Thoracic aorta (tissue), 2 donors: ENCODE measurements around the gene ACYP1. TPM values are rescaled to one million over a fixed set of nuclear protein-coding genes. Genes with fewer than 3 reads are reported as not detected.

Source experiments
- ATAC-seq: fragments of 150-250 bp; one replicate; pipeline ENCODE4 v1.8.0; 2017; ENCODE audit warnings: low read depth; ENCODE audit not compliant: insufficient number of reproducible peaks, low FRiP score
- DNase-seq: peaks from one replicate; pipeline ENCODE4 v3.0.0-alpha.2; 2020; ENCODE audit warnings: low spot score
- H3K27ac ChIP-seq, 2 donors: fragments of 200-600 bp; sonication (generic); 1 replicate in 1 of 2; 2 replicates in 1 of 2; pipeline ENCODE4 v1.5.1; 2016; ENCODE audit warnings: mild to moderate bottlenecking in 2 of 2, moderate library complexity in 2 of 2
- H3K27me3 ChIP-seq: fragments of 200-600 bp; sonication (generic); replicated peaks from 2 replicates; pipeline ENCODE4 v1.6.0; 2016; ENCODE audit warnings: mild to moderate bottlenecking; ENCODE audit not compliant: insufficient read depth
- H3K36me3 ChIP-seq: fragments of 200-600 bp; sonication (generic); one replicate; pipeline ENCODE4 v1.5.1; 2016
- H3K4me1 ChIP-seq, 2 donors: fragments of 200-600 bp; sonication (generic); 1 replicate in 1 of 2; 2 replicates in 1 of 2; pipeline versions ENCODE4 v1.5.1 to v1.6.0; 2016; ENCODE audit warnings: low read depth in 2 of 2, mild to moderate bottlenecking in 1 of 2; ENCODE audit not compliant: control insufficient read depth in 1 of 2
- H3K4me3 ChIP-seq: fragments of 200-600 bp; sonication (generic); 2 replicates; pipeline ENCODE4 v1.5.1; 2016; ENCODE audit warnings: mild to moderate bottlenecking
- H3K9me3 ChIP-seq: fragments of 200-600 bp; sonication (generic); 2 replicates; pipeline ENCODE4 v1.5.1; 2016
- CTCF ChIP-seq: fragments of 200-600 bp; sonication (generic); IDR thresholded peaks from one replicate; pipeline ENCODE4 v1.5.1; 2019; ENCODE audit warnings: antibody characterized with exemption
- total RNA-seq, 2 donors: library from RNA; depleted of rRNA; stranded (reverse); fragments of >200 nt; gene quantifications; one replicate each; pipeline versions ENCODE4 v1.1.0 to v1.2.3, GENCODE V29; 2016

The ACYP1 gene
- total RNA-seq, 2 donors from 2014 or later, result 4.9 to 6.8 TPM

- no peak for TF ChIP-seq CTCF
- H3K4me3 ChIP-seq, result no peak overlapping the region
- DNase-seq (no peak), ATAC-seq (no peak)
- peaks cover 71% of the 10 kb centered on the region for H3K36me3 ChIP-seq
- H3K9me3 ChIP-seq, result no peaks in the 10 kb centered on the region
- H3K27me3 ChIP-seq, result no peaks in the 10 kb centered on the region
- H3K4me1 ChIP-seq, result no peaks in the 10 kb centered on the region
- H3K27ac ChIP-seq, result no peak overlapping the region
Observed at GRCh38 chr14:75098212-75098611, 34.4 kb upstream of the ACYP1 start.

GRCh38 chr14:75096959-75097358 is 33.1 kb upstream of the ACYP1 start:
- H3K36me3 ChIP-seq, result peaks cover 68% of the 10 kb centered on the region
- H3K9me3 ChIP-seq, result no peaks in the 10 kb centered on the region
- no peaks in the 10 kb centered on the region for H3K4me1 ChIP-seq
- H3K27me3 ChIP-seq, result no peaks in the 10 kb centered on the region
- H3K4me3 ChIP-seq, result no peak overlapping the region
- ATAC-seq (no peak), DNase-seq (no peak)
- no peak overlapping the region for H3K27ac ChIP-seq
- no peak for TF ChIP-seq CTCF

- no peak for TF ChIP-seq CTCF
- ATAC-seq (no peak), DNase-seq (no peak)
- Histone ChIP-seq H3K27me3 (no peaks in the 10 kb centered on the region), H3K4me1 (no peaks in the 10 kb centered on the region), H3K36me3 (peaks cover 56% of the 10 kb centered on the region), H3K9me3 (no peaks in the 10 kb centered on the region), H3K27ac (no peak overlapping the region), H3K4me3 (no peak overlapping the region)
Observed at GRCh38 chr14:75095690-75096089, 31.9 kb upstream of the ACYP1 start.

- H3K36me3 ChIP-seq, result peaks cover 51% of the 10 kb centered on the region
- DNase-seq (no peak), ATAC-seq (no peak)
- H3K9me3 ChIP-seq, result no peaks in the 10 kb centered on the region
- no peak overlapping the region for H3K4me3 ChIP-seq
- no peaks in the 10 kb centered on the region for H3K27me3 ChIP-seq
- no peak overlapping the region for H3K27ac ChIP-seq
- H3K4me1 ChIP-seq, result no peaks in the 10 kb centered on the region
- no peak for TF ChIP-seq CTCF
Observed at GRCh38 chr14:75094896-75095295, 31.1 kb upstream of the ACYP1 start.

GRCh38 chr14:75092698-75093097 is 28.9 kb upstream of the ACYP1 start:
- Histone ChIP-seq H3K27ac (no peak overlapping the region), H3K36me3 (peaks cover 38% of the 10 kb centered on the region), H3K9me3 (no peaks in the 10 kb centered on the region), H3K4me3 (no peak overlapping the region), H3K27me3 (no peaks in the 10 kb centered on the region), H3K4me1 (no peaks in the 10 kb centered on the region)
- DNase-seq (no peak), ATAC-seq (no peak)
- no peak for TF ChIP-seq CTCF
